GM21360 (cell line): ENCODE results near the gene TYSND1.
"Not testable (repeated sequence)": the region's sequence is repeated elsewhere in the genome, so short reads cannot be mapped to it uniquely, and the experiment has no call there.

ENCODE experiments used
- ATAC-seq: cut with Tn5 transposase; IDR thresholded peaks from one replicate; pipeline ENCODE4 v1.9.1; 2021; ENCODE audit warnings: mild to moderate bottlenecking, moderate library complexity; ENCODE audit not compliant: unreplicated experiment

Gene TYSND1

GRCh38 chr10:70166394-70166793 is 19.9 kb upstream of the TYSND1 start:
- no peak for ATAC-seq

GRCh38 chr10:70164163-70164562 is 17.7 kb upstream of the TYSND1 start:
- ATAC-seq, result no peak

- ATAC-seq, result no peak
Measured at GRCh38 chr10:70163448-70163847, 16.9 kb upstream of the TYSND1 start.

- peak; percentile 76 for ATAC-seq
Measured at GRCh38 chr10:70162892-70163201, 16.3 kb upstream of the TYSND1 start.

GRCh38 chr10:70162151-70162891 is 15.8 kb upstream of the TYSND1 start:
- peak; percentile 12 for ATAC-seq

- ATAC-seq, result no peak
Measured at GRCh38 chr10:70160798-70161197, 14.3 kb upstream of the TYSND1 start.

- not testable (repeated sequence) for ATAC-seq
Measured at GRCh38 chr10:70159366-70159765, 12.9 kb upstream of the TYSND1 start.

GRCh38 chr10:70158113-70158512 is 11.6 kb upstream of the TYSND1 start:
- no peak for ATAC-seq

- no peak for ATAC-seq
Measured at GRCh38 chr10:70155255-70155838, 8.8 kb upstream of the TYSND1 start.

GRCh38 chr10:70148516-70148915 is 2.0 kb upstream of the TYSND1 start:
- no peak for ATAC-seq

- ATAC-seq, result no peak
Measured at GRCh38 chr10:70147259-70147625, 742 bp upstream of the TYSND1 start.

- ATAC-seq, result peak; percentile 52
Measured at GRCh38 chr10:70145666-70146488, 623 bp downstream of the TYSND1 start.

- ATAC-seq, result peak; percentile 21
Measured at GRCh38 chr10:70145166-70145665, 1.3 kb downstream of the TYSND1 start.

- ATAC-seq, result no peak
Measured at GRCh38 chr10:70144372-70145110, 2.0 kb downstream of the TYSND1 start.

GRCh38 chr10:70142555-70142954 is 3.9 kb downstream of the TYSND1 start:
- ATAC-seq, result no peak

- ATAC-seq, result no peak
Measured at GRCh38 chr10:70140297-70140696, 6.2 kb downstream of the TYSND1 start.

GRCh38 chr10:70139997-70140250 is 6.6 kb downstream of the TYSND1 start:
- no peak for ATAC-seq

GRCh38 chr10:70139151-70139996 is 7.1 kb downstream of the TYSND1 start:
- ATAC-seq, result no peak

GRCh38 chr10:70137927-70138883 is 8.3 kb downstream of the TYSND1 start:
- ATAC-seq, result no peak
